GM12878 (cell line): Measurements from ENCODE around the gene MPP1. TPM values are rescaled to one million over a fixed set of nuclear protein-coding genes. Genes with fewer than 3 reads are reported as not detected.

Experiments used
- ATAC-seq: fragments of 200-7000 bp; cut with Tn5 transposase; 3 replicates; pipeline ENCODE4 v1.9.1; 2020; ENCODE audit warnings: mild to moderate bottlenecking, moderate library complexity
- BruUV-seq: library from RNA; stranded (reverse); fragments of 400-500 nt; replicated peaks from 2 replicates; lab custom pipeline; 2021; lab: Mats Ljungman, UMichigan
- CTCF ChIA-PET: fragments of 300-600 bp; sonication (Branson Sonifier 250); formaldehyde crosslinking; extraction: SDS; loops from one replicate; lab custom pipeline; 2021; ENCODE audit warnings: inconsistent platforms; lab: Yijun Ruan, JAX
- POLR2A ChIA-PET: fragments of 350-600 bp; formaldehyde crosslinking; extraction: SDS; loops from one replicate; lab custom pipeline; 2021; ENCODE audit warnings: inconsistent platforms; lab: Charles Lee
- RAD21 ChIA-PET: fragments of 300-600 bp; sonication (Branson Sonifier 250); formaldehyde crosslinking; loops from one replicate; lab custom pipeline; 2023; ENCODE audit warnings: antibody characterized with exemption; ENCODE audit not compliant: unreplicated experiment; lab: Charles Lee
- SMC1A ChIA-PET: fragments of 300-600 bp; sonication (Branson Sonifier 250); formaldehyde crosslinking; loops from one replicate; lab custom pipeline; 2023; ENCODE audit not compliant: unreplicated experiment, uncharacterized antibody; lab: Charles Lee
- DNase-seq: peaks from one replicate; pipeline ENCODE4 v3.0.0-alpha.2; 2011; ENCODE audit warnings: low read depth, low spot score
- FAIRE-seq: peaks from 3 replicates; lab custom pipeline; 2011; peaks lifted over from hg19 to GRCh38; lab: Jason Lieb, UNC
- H2AFZ ChIP-seq: 2 replicates; pipeline ENCODE4 v1.6.0; 2011; ENCODE audit warnings: low read depth, low read length, control low read depth; ENCODE audit not compliant: control insufficient read depth
- H3K27ac ChIP-seq: 2 replicates; pipeline ENCODE4 v1.5.1; 2011; ENCODE audit warnings: control low read depth; ENCODE audit not compliant: control insufficient read depth, insufficient read depth
- H3K27me3 ChIP-seq, 2 experiments: replicated peaks in 1 of 2; 2 replicates each; pipeline versions ENCODE4 v1.6.0 to v1.6.1; 2011; ENCODE audit warnings: low read length in 1 of 2; ENCODE audit not compliant: control insufficient read depth in 2 of 2, insufficient read depth in 2 of 2
- H3K36me3 ChIP-seq, 2 experiments: 2 replicates each; pipeline ENCODE4 v1.5.1; 2011; ENCODE audit warnings: low read length in 1 of 2; ENCODE audit not compliant: control insufficient read depth in 2 of 2, insufficient read depth in 2 of 2
- H3K4me1 ChIP-seq: 2 replicates; pipeline ENCODE4 v1.6.1; 2011; ENCODE audit warnings: mild to moderate bottlenecking, low read length, moderate library complexity, mixed read lengths; ENCODE audit not compliant: control insufficient read depth, insufficient read depth
- H3K4me2 ChIP-seq: 2 replicates; pipeline ENCODE4 v1.6.0; 2011; ENCODE audit warnings: control low read depth; ENCODE audit not compliant: control insufficient read depth, insufficient read depth
- H3K4me3 ChIP-seq: fragments of 200-600 bp; sonication (generic); 2 replicates; pipeline ENCODE4 v1.5.1; 2016
- H3K79me2 ChIP-seq: 2 replicates; pipeline ENCODE4 v1.6.0; 2011; ENCODE audit warnings: low read length; ENCODE audit not compliant: control insufficient read depth, insufficient read depth
- H3K9ac ChIP-seq: 2 replicates; pipeline ENCODE4 v1.8.0; 2011; ENCODE audit warnings: low read length, control low read depth, mixed read lengths; ENCODE audit not compliant: control insufficient read depth, insufficient read depth
- H3K9me3 ChIP-seq: replicated peaks from 3 replicates; pipeline ENCODE4 v1.5.1; 2011; ENCODE audit warnings: mild to moderate bottlenecking, low read length; ENCODE audit not compliant: control insufficient read depth, insufficient read depth
- H4K20me1 ChIP-seq: 2 replicates; pipeline ENCODE4 v1.6.0; 2011; ENCODE audit not compliant: control insufficient read depth, insufficient read depth
- CHD2 ChIP-seq: IDR thresholded peaks from 2 replicates; pipeline ENCODE4 v1.6.1; 2011; ENCODE audit warnings: low read depth, low read length, improper control_type of control experiment, borderline replicate concordance
- CREM ChIP-seq: IDR thresholded peaks from 2 replicates; pipeline ENCODE4 v1.6.1; 2014; ENCODE audit warnings: antibody characterized with exemption, low read depth
- EZH2 ChIP-seq: IDR thresholded peaks from 2 replicates; pipeline ENCODE4 v1.6.1; 2012; ENCODE audit warnings: low read depth, mild to moderate bottlenecking, control low read depth, inconsistent platforms, low read length, borderline replicate concordance; ENCODE audit not compliant: control insufficient read depth
- GATAD2B ChIP-seq: fragments of 450-650 bp; conservative IDR thresholded peaks from 2 replicates; pipeline ENCODE4 v1.6.1; 2017; ENCODE audit warnings: low read depth, mild to moderate bottlenecking, moderate library complexity
- LARP7 ChIP-seq: fragments of 450-650 bp; IDR thresholded peaks from 2 replicates; pipeline ENCODE4 v1.6.1; 2017; ENCODE audit warnings: mild to moderate bottlenecking
- NFYB ChIP-seq: IDR thresholded peaks from 2 replicates; pipeline ENCODE4 v1.6.1; 2011; ENCODE audit warnings: low read depth, mild to moderate bottlenecking, low read length, improper control_type of control experiment, moderate library complexity; ENCODE audit not compliant: insufficient read depth
- RB1 ChIP-seq: fragments of 450-650 bp; formaldehyde crosslinking; IDR thresholded peaks from 2 replicates; pipeline ENCODE4 v1.6.1; 2017; ENCODE audit warnings: mild to moderate bottlenecking, borderline replicate concordance
- SREBF2 ChIP-seq: IDR thresholded peaks from 2 replicates; pipeline ENCODE4 v1.6.1; 2012; ENCODE audit warnings: mild to moderate bottlenecking, low read length
- STAT3 ChIP-seq: IDR thresholded peaks from 2 replicates; pipeline ENCODE4 v1.6.1; 2011; ENCODE audit warnings: low read depth, low read length, improper control_type of control experiment
- TCF12 ChIP-seq: IDR thresholded peaks from 2 replicates; pipeline ENCODE4 v1.6.1; 2011; ENCODE audit warnings: low read depth, mild to moderate bottlenecking, low read length
- ZNF384 ChIP-seq: IDR thresholded peaks from 2 replicates; pipeline ENCODE4 v1.6.1; 2012; ENCODE audit warnings: low read depth, mild to moderate bottlenecking, low read length, improper control_type of control experiment, borderline replicate concordance
- WGBS: methylation state at CpG from one replicate; pipeline ENCODE4 v1.1.6; 2016; ENCODE audit warnings: low lambda C conversion rate; ENCODE audit not compliant: insufficient replicate concordance, insufficient coverage; ENCODE audit errors: missing lambda C conversion rate; 5-methylcytosine and 5-hydroxymethylcytosine counted together
- in situ Hi-C: fragments of 300-500 bp; cut with MboI; formaldehyde crosslinking; loops from 9 replicates; pipeline ENCODE4 v1.14.3; 2018; ENCODE audit warnings: mixed read lengths
- intact Hi-C: fragments of 100-400 bp; cut with micrococcal nuclease; formaldehyde crosslinking; loops from one replicate; pipeline ENCODE4 v1.14.2; 2022; ENCODE audit not compliant: unreplicated experiment
- polyA plus RNA-seq, 11 experiments: library from polyadenylated mRNA; depleted of rRNA in 4 of 11; unstranded in 6 of 11; stranded (reverse) in 5 of 11; fragments of >200 nt; fragmentation: Nextera tagmentation in 4 of 11; fragmentation: Illumina TruSeq in 1 of 11; extraction: Ambion mirVana in 4 of 11; extraction: Trizol in 1 of 11; gene quantifications; 1 replicate in 1 of 11; 2 replicates in 10 of 11; pipeline versions ENCODE4 v1.2.1 to v1.2.3, GENCODE V29; 2011 to 2016; ENCODE audit warnings: inconsistent platforms in 2 of 11, missing spikeins in 2 of 11, low read depth in 1 of 11
- total RNA-seq, 4 experiments: library from RNA; depleted of rRNA in 3 of 4; stranded (reverse); fragments of >200 nt in 3 of 4; fragmentation: Illumina TruSeq in 1 of 4; extraction: Trizol in 1 of 4; gene quantifications; 2 replicates each; pipeline versions ENCODE4 v1.2.1 to v1.2.3, GENCODE V29; 2013 to 2021
- TF ChIP-seq, protein P1 (sequence below): IDR thresholded peaks from 2 replicates; pipeline ENCODE4 v1.6.1; 2011; ENCODE audit warnings: borderline replicate concordance, low read depth, mild to moderate bottlenecking, moderate library complexity, mixed read lengths, low read length; ENCODE audit not compliant: insufficient read depth; ENCODE audit errors: extremely low read length
- TF ChIP-seq, protein P2 (sequence below): fragments of 450-650 bp; formaldehyde crosslinking; IDR thresholded peaks from 2 replicates; pipeline ENCODE4 v1.5.0; 2022; ENCODE audit warnings: mild to moderate bottlenecking, missing genetic modification characterization

MPP1 gene
- total and polyA plus RNA-seq, 10 of the 15 experiments (the other 5 are each of a cell fraction or from before 2014, with no cell fraction given), result 1.9 to 20.1 (median 14.8) TPM

DNA sequence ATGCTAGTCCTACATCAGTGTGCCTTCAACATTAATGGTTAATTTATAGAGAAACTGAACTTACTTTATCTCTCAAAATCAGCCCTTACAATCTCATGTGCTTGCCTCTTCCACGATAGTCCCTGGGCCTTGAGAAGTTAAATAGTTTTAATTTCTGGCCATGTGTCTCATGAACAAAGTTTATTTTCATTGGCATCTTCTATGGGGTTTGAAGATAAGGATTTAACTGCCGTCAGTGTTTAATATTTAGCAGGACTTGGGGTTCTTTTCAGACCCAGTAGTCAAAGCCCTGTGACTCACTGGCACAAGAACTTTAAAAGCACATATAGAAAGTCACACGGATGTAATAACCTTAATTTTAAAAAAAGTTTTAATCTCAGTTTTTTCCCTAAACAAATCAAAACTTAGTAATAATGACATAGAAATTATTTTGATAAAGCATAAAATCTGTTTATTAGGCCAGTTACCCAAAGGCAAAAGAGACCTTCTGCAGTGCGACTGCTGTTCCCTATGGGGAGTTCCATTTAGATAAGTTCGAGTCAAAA, 10.1 kb upstream of the MPP1 start:
- SMC1A ChIA-PET, result no interaction called here
- H2AFZ ChIP-seq, result no peak overlapping the region
- in situ Hi-C loops, result no loop called here
- FAIRE-seq (no peak), DNase-seq (no peak), ATAC-seq (no peak)
- RAD21 ChIA-PET, result no interaction called here
- no peaks in the 10 kb centered on the region for H3K27me3 ChIP-seq
- H3K4me2 ChIP-seq, result no peak overlapping the region
- no peaks in the 10 kb centered on the region for H3K36me3 ChIP-seq
- CTCF ChIA-PET, result no interaction called here
- H3K9ac ChIP-seq, result no peak overlapping the region
- no TSS peak for BruUV-seq
- no peaks in the 10 kb centered on the region for H3K79me2 ChIP-seq
- intact Hi-C loops, result no loop called here
- no peaks in the 10 kb centered on the region for H4K20me1 ChIP-seq
- H3K4me1 ChIP-seq, result no peaks in the 10 kb centered on the region
- H3K9me3 ChIP-seq, result no peaks in the 10 kb centered on the region
- TF ChIP-seq EZH2 (no peak), SREBF2 (no peak), CREM (no peak), STAT3 (no peak), TCF12 (no peak), RB1 (no peak), ZNF384 (no peak), CHD2 (no peak), NFYB (no peak), LARP7 (no peak), GATAD2B (no peak)
- TF ChIP-seq, protein P1, sequence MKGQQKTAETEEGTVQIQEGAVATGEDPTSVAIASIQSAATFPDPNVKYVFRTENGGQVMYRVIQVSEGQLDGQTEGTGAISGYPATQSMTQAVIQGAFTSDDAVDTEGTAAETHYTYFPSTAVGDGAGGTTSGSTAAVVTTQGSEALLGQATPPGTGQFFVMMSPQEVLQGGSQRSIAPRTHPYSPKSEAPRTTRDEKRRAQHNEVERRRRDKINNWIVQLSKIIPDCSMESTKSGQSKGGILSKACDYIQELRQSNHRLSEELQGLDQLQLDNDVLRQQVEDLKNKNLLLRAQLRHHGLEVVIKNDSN, result no peak
- TF ChIP-seq, protein P2, sequence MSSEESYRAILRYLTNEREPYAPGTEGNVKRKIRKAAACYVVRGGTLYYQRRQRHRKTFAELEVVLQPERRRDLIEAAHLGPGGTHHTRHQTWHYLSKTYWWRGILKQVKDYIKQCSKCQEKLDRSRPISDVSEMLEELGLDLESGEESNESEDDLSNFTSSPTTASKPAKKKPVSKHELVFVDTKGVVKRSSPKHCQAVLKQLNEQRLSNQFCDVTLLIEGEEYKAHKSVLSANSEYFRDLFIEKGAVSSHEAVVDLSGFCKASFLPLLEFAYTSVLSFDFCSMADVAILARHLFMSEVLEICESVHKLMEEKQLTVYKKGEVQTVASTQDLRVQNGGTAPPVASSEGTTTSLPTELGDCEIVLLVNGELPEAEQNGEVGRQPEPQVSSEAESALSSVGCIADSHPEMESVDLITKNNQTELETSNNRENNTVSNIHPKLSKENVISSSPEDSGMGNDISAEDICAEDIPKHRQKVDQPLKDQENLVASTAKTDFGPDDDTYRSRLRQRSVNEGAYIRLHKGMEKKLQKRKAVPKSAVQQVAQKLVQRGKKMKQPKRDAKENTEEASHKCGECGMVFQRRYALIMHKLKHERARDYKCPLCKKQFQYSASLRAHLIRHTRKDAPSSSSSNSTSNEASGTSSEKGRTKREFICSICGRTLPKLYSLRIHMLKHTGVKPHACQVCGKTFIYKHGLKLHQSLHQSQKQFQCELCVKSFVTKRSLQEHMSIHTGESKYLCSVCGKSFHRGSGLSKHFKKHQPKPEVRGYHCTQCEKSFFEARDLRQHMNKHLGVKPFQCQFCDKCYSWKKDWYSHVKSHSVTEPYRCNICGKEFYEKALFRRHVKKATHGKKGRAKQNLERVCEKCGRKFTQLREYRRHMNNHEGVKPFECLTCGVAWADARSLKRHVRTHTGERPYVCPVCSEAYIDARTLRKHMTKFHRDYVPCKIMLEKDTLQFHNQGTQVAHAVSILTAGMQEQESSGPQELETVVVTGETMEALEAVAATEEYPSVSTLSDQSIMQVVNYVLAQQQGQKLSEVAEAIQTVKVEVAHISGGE, result no peak
- POLR2A ChIA-PET, result no interaction called here
- no peak overlapping the region for H3K27ac ChIP-seq
- WGBS, result 48% methylated on average over 5 of the region's 5 CpGs
- H3K4me3 ChIP-seq, result no peak overlapping the region
